Activated CD8-positive, alpha-beta memory T cell treated with anti-CD3 and anti-CD28 coated beads, Interleukin-2, amount 10 ng/mL, durations not matched to agents 7 days and 5 days (primary cell): ENCODE data around the gene PRKG2. TPM values are rescaled to one million over a fixed set of nuclear protein-coding genes. Genes with fewer than 3 reads are reported as not detected.

Source experiments
- ATAC-seq: fragments of 150-1000 bp; cut with Tn5 transposase; one replicate; pipeline ENCODE4 v1.10.0; 2021; ENCODE audit warnings: moderate library complexity
- CTCF ChIA-PET: fragments of 350-600 bp; sonication (Branson Sonifier 250); formaldehyde crosslinking; loops from one replicate; lab custom pipeline; 2021; ENCODE audit warnings: antibody characterized with exemption; lab: Charles Lee
- DNase-seq: peaks from one replicate; pipeline ENCODE4 v3.0.0-alpha.2; 2020
- H3K27ac Mint-ChIP-seq: one replicate; pipeline ENCODE4 v1.8.0; 2021; ENCODE audit warnings: mild to moderate bottlenecking, mixed read lengths
- H3K27me3 Mint-ChIP-seq: one replicate; pipeline ENCODE4 v1.8.0; 2021; ENCODE audit warnings: mixed read lengths
- H3K36me3 Mint-ChIP-seq: one replicate; pipeline ENCODE4 v1.8.0; 2021; ENCODE audit warnings: mild to moderate bottlenecking, mixed read lengths
- H3K4me1 Mint-ChIP-seq: one replicate; pipeline ENCODE4 v1.8.0; 2021; ENCODE audit warnings: mixed read lengths
- H3K4me3 Mint-ChIP-seq: one replicate; pipeline ENCODE4 v1.8.0; 2021; ENCODE audit warnings: mild to moderate bottlenecking, moderate library complexity, mixed read lengths
- H3K9me3 Mint-ChIP-seq: one replicate; pipeline ENCODE4 v1.8.0; 2022; ENCODE audit warnings: low read depth, mixed read lengths
- total RNA-seq, 2 experiments: library from RNA; stranded (reverse); gene quantifications; one replicate each; pipeline ENCODE4 v1.2.3, GENCODE V29; 2021

Gene PRKG2
- total RNA-seq, 2 experiments from 2014 or later = 0.58 to 0.63 TPM

DNA sequence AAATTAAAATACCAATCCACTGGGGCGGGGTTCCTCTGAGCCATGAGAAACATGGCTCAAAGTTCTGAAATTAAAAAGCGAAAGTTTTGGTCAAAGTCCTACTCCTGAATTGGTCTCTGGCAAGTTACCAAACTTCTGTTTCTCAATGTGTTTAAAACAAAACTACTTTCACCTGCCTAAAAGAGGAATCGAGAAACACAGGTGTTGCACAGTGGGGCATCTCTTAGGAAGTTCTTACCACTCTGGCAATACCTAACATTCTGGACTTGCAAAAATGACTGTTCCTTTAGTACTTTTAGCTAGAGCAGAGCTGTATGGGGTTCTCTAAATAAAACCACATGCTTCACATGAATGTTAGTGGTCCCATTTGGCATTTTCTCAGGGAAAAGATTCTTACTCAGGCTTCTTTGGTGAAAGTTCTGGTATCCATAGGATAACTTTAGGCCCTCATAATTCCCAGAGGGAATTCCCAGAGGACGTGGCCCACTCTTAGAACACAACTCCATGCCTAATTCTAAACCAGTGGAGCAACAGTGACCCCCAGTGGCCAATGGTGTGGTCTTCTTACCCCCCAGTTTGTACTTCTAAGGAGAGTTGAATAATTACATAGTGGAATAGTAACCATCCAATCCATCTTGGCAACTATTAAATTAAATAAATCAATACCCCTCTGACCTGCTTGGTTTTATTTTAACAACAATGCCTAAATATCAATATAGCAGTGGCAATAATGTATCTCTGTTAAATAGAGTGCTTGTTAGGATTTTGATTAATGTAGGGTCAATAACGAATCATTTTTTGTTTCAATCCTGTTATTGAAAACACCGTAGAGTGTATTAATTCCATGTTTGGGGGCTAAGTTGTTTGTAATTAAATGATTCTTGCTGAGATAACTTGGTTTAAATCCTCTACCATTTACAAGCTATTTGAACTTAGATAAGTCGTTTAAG, 162.6 kb downstream of the PRKG2 start:
- no peaks in the 10 kb centered on the region for H3K4me1 Mint-ChIP-seq
- H3K27me3 Mint-ChIP-seq = peaks cover 35% of the 10 kb centered on the region
- CTCF ChIA-PET = interaction anchor here (0.7 to 1.8 kb wide), 3 partner anchors 9 to 19 kb away, joined by 3 to 6 read pairs (median 4); no protein-coding TSS in a partner anchor
- H3K27ac Mint-ChIP-seq = no peak overlapping the region
- DNase-seq = no peak
- no peaks in the 10 kb centered on the region for H3K9me3 Mint-ChIP-seq
- H3K4me3 Mint-ChIP-seq = no peak overlapping the region
- no peak for ATAC-seq
- no peaks in the 10 kb centered on the region for H3K36me3 Mint-ChIP-seq

DNA sequence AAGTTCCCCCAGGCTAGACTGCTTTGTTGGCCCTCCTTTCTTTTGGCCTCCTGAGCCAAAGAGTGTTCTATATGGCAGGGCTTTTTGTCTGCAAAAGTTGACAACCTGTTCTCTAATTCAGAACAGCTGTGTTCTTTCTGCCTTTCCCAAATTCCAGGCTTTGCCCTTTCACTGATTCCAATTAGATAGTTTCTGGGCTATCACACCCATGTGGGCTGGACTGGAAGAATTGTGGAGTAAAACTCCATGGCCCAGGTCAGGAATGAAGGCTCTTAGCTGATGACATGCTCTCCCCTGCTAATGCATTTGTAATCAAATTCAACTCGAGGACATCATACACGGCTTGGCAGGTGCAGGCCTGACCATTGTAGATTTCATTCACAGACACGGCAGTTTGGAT, 165.1 kb downstream of the PRKG2 start:
- no peak overlapping the region for H3K4me3 Mint-ChIP-seq
- DNase-seq (no peak), ATAC-seq (no peak)
- no peaks in the 10 kb centered on the region for H3K36me3 Mint-ChIP-seq
- no peaks in the 10 kb centered on the region for H3K4me1 Mint-ChIP-seq
- CTCF ChIA-PET = interaction anchor here (2.1 kb wide), 1 partner anchor 10 kb away, joined by 9 read pairs; no protein-coding TSS in a partner anchor
- H3K27ac Mint-ChIP-seq = no peak overlapping the region
- no peaks in the 10 kb centered on the region for H3K9me3 Mint-ChIP-seq
- peaks cover 35% of the 10 kb centered on the region for H3K27me3 Mint-ChIP-seq

DNA sequence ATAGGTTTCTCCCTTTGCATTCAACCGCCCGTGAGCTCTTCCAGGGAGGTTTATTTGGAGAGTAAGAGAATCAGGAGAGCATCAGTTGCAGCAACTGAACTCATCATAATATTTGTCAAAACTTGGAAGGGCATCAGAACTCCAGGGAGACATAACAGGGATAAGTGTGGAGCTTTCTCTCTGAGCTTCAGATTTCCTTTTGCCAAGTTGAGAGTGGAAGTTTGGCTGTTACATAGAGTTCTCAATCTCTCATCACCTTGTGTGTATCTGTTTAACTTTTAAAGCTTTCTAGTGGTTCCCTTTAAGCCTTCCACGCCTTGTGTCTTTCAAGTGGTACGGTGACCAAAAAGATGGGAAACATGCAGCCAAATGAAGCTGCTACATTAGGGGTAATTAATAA, 165.7 kb downstream of the PRKG2 start:
- Mint-ChIP-seq H3K27ac (no peak overlapping the region), H3K36me3 (no peaks in the 10 kb centered on the region)
- CTCF ChIA-PET = interaction anchor here (2.1 kb wide), 1 partner anchor 10 kb away, joined by 9 read pairs; no protein-coding TSS in a partner anchor

DNA sequence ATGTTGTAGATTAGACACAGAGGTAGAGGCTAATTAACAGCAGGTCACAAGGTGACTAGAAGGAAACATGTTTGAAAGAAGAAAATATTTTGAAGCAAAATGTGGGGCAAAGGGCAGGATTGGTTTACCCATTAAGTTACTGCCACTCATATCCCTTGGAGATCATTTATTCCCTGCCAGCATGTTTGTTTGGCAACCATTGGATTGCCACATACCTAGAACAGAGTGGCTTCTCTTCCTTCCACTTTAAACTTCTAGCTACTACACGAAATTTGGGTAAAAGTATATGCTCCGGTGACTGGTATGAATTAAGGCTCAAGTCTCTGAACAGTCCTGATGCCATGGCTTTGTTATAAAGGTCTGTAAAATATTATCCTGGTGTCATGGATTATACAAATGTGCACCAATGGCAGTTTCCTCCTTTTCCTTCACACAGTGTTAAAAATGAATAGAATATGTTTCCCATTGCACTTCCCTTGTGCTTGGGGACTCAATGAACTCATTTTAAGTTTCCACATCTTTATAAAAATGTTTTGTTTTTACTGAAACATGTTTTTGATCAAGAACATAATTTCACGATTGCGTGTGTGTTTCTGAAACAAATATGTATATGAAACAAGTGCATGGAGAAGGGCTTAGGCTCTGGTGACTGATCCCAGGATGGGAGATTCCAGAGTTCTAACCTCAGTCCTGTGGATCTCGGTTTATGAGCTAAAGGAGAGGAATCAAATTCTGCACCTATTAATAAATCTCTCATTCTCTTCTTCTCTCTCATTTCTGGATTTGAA, 172.2 kb downstream of the PRKG2 start:
- DNase-seq = no peak
- no peaks in the 10 kb centered on the region for H3K36me3 Mint-ChIP-seq
- H3K4me3 Mint-ChIP-seq = no peak overlapping the region
- CTCF ChIA-PET = interaction anchor here (0.6 to 1.3 kb wide), 3 partner anchors 10 to 414 kb away, joined by 3 read pairs; no protein-coding TSS in a partner anchor
- no peak for ATAC-seq
- no peaks in the 10 kb centered on the region for H3K9me3 Mint-ChIP-seq
- no peak overlapping the region for H3K27ac Mint-ChIP-seq
- no peaks in the 10 kb centered on the region for H3K4me1 Mint-ChIP-seq
- H3K27me3 Mint-ChIP-seq = peaks cover 34% of the 10 kb centered on the region

More for the DNA sequence above, 165.7 kb downstream of the PRKG2 start:
- no peak for DNase-seq
- peaks cover 35% of the 10 kb centered on the region for H3K27me3 Mint-ChIP-seq
- no peak overlapping the region for H3K4me3 Mint-ChIP-seq
- H3K9me3 Mint-ChIP-seq = no peaks in the 10 kb centered on the region
- H3K4me1 Mint-ChIP-seq = no peaks in the 10 kb centered on the region
- ATAC-seq = no peak

DNA sequence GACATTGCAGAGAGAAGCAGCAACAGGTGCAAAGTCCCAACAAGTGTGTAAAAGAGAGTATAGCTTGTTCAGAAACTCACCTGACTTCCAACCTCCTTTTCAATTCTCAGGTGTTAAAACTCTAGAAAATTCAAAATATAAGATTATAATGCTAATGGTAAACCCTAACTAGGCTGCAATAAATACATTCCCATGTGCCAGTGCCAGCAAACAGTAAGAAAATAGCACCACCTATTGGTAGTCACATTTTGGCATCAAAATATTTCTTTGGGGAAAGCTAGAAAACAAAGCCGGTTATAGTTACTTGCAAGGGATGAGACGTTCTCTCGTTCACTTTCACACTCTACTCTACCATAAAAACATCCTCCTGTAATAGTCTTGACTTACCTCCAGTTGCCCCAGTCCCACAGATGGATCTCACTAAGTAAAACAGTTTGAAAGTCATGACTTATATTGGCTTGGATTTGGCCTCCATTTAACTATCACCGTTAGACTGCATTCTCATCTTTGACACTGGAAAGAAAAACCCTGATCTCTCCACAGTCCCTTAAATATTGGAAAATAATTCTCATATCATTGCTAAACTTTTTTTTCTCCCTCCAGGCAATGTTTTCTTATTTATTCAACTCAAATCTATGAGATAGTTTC, 174.9 kb downstream of the PRKG2 start:
- Mint-ChIP-seq H3K4me1 (no peaks in the 10 kb centered on the region), H3K27ac (no peak overlapping the region), H3K36me3 (no peaks in the 10 kb centered on the region), H3K9me3 (no peaks in the 10 kb centered on the region), H3K4me3 (no peak overlapping the region), H3K27me3 (peaks cover 31% of the 10 kb centered on the region)
- CTCF ChIA-PET = interaction anchor here (0.9 to 1.8 kb wide), 10 partner anchors 9 to 677 kb away, joined by 3 to 15 read pairs (median 5); no protein-coding TSS in a partner anchor
- DNase-seq (no peak), ATAC-seq (no peak)

DNA sequence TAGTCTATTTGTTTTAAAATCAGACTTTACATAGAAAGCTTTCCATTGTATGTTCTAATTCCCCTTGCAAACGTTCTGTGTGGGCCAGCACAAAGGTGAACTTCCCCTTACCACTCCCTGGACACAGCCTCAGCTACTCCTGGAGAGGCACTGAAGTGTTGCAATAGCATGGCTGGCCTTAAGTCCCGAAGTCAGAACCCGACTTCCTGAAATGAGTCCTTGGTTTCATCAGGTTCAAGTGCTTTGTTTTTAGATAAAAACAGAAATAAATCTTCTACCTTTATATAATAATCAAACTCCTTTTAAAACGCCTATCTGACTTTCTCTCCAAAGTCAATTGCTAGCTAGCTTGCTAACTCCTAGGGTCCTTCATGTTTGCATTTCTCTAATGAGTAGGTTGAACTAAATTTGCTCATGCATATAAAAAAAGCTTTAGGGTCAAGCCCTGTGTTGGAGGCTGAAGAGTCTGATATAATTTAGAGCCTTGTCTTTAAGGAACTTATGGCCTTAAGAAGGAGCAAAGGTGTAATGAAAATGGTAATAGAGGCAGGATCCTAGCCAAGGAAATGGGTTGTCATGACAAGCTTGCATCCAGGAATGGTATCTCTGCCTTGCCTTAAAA, 175.6 kb downstream of the PRKG2 start:
- no peak for DNase-seq
- Mint-ChIP-seq H3K36me3 (no peaks in the 10 kb centered on the region), H3K27ac (no peak overlapping the region), H3K27me3 (peaks cover 28% of the 10 kb centered on the region), H3K4me1 (no peaks in the 10 kb centered on the region), H3K9me3 (no peaks in the 10 kb centered on the region), H3K4me3 (no peak overlapping the region)
- ATAC-seq = no peak
- CTCF ChIA-PET = interaction anchor here (0.9 to 1.8 kb wide), 10 partner anchors 10 to 677 kb away, joined by 3 to 15 read pairs (median 5); no protein-coding TSS in a partner anchor

DNA sequence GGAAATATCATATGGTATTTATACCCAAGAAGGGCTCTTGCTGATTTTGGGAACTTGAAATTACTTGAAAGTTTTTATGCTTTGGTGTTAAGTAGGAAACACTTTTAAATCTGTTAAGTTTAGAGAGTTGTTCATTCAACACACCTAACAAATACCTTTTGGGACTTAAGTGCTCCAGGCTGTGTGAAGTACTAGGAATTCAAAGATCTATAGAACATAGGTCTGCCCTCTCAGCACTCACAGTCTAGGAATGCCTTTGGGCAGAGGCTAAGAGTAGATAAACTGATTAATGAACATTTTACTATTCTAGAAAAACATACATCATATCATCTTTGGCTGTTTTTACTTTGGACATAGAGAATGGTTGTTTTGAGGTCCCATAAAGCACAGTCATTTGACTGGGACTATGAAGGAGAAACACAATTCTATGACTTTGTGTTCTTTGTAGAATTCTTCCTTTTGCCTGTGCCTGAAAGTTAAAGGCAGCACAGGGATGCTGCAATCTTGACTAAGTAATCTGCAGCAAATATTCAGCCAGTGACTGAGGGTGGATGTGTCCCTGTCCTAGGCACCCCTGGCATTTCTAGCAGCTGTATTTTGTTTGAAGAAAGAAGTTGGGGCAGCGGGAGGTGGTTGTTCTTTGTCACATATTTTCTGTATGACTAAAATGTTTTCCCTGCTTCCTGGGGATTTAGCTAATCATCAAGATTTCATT, 176.2 kb downstream of the PRKG2 start:
- CTCF ChIA-PET = interaction anchor here (0.9 to 1.8 kb wide), 8 partner anchors 9 to 676 kb away, joined by 3 to 15 read pairs (median 5); no protein-coding TSS in a partner anchor
- Mint-ChIP-seq H3K27ac (no peak overlapping the region), H3K27me3 (peaks cover 28% of the 10 kb centered on the region), H3K36me3 (no peaks in the 10 kb centered on the region), H3K9me3 (no peaks in the 10 kb centered on the region), H3K4me3 (no peak overlapping the region), H3K4me1 (no peaks in the 10 kb centered on the region)
- no peak for ATAC-seq
- no peak for DNase-seq

Other genes with a start within 250 kb of the PRKG2 start
- gene BMP3, start 184.5 kb downstream of the PRKG2 start, total RNA-seq = not detected